Stimulated activated CD4-positive, alpha-beta T cell treated with anti-CD3 and anti-CD28 coated beads, Interleukin-15, amount 100 ng/mL, for 1 hour (primary cell): ENCODE data around the gene CRCP.
"Not testable (repeated sequence)": the region's sequence is repeated elsewhere in the genome, so short reads cannot be mapped to it uniquely, and the experiment has no call there.

Experiments used
- DNase-seq, 2 donors: peaks; one replicate each; pipeline ENCODE4 v3.0.0-alpha.2; 2020; ENCODE audit warnings: low read depth in 1 of 2, low spot score in 1 of 2

CRCP gene

GRCh38 chr7:66114743-66115649 lies at the start of gene CRCP:
TSS of gene CRCP (plus strand) at chr7:66114847. CDS start at chr7:66114963, 116 bp downstream.
- DNase-seq: peak; percentile 70 to 75

GRCh38 chr7:66069732-66070131 lies 44.9 kb upstream of the CRCP start:
- DNase-seq: no peak

- no peak for DNase-seq
Measured at GRCh38 chr7:66070222-66070621, 44.4 kb upstream of the CRCP start.

- DNase-seq: not testable (repeated sequence)
Measured at GRCh38 chr7:66072208-66072607, 42.4 kb upstream of the CRCP start.

- DNase-seq: peak; percentile 73 to 83
Measured at GRCh38 chr7:66075590-66076461, 38.8 kb upstream of the CRCP start, which contains the start of gene ASL. TSS of gene ASL (plus strand) at chr7:66075819. CDS start at chr7:66076082, 263 bp downstream.

GRCh38 chr7:66076462-66077329 lies 38.0 kb upstream of the CRCP start:
- DNase-seq: no peak

GRCh38 chr7:66078067-66078466 lies 36.6 kb upstream of the CRCP start:
- DNase-seq: no peak

GRCh38 chr7:66082083-66082482 lies 32.6 kb upstream of the CRCP start:
- DNase-seq: no peak

- DNase-seq: no peak
Measured at GRCh38 chr7:66082886-66083415, 31.7 kb upstream of the CRCP start.

- DNase-seq: no peak
Measured at GRCh38 chr7:66083677-66084076, 31.0 kb upstream of the CRCP start.

GRCh38 chr7:66088861-66089838 lies 25.5 kb upstream of the CRCP start:
- no peak for DNase-seq

- DNase-seq: no peak
Measured at GRCh38 chr7:66092654-66093053, 22.0 kb upstream of the CRCP start.

GRCh38 chr7:66095010-66095409 lies 19.6 kb upstream of the CRCP start:
- DNase-seq: no peak

- DNase-seq: no peak
Measured at GRCh38 chr7:66099232-66099550, 15.5 kb upstream of the CRCP start.

- DNase-seq: no peak
Measured at GRCh38 chr7:66099551-66100407, 14.9 kb upstream of the CRCP start.

- no peak for DNase-seq
Measured at GRCh38 chr7:66100408-66101050, 14.1 kb upstream of the CRCP start.

- DNase-seq: not testable (repeated sequence)
Measured at GRCh38 chr7:66102168-66102567, 12.5 kb upstream of the CRCP start.

- not testable (repeated sequence) for DNase-seq
Measured at GRCh38 chr7:66103994-66104393, 10.7 kb upstream of the CRCP start.
